ENCODE data around the gene DENND4C.

Gene DENND4C

GRCh38 chr9:19201899-19202891 is 28.3 kb upstream of the DENND4C start:
- DNase-seq (ENCODE audit: low read depth): peak; percentile 51
- H3K4me3 ChIP-seq (ENCODE audit: low read depth, low read length): no peak overlapping the region
- no peak for TF ChIP-seq CTCF (IDR thresholded peaks at IDR 0.05; ENCODE audit: control insufficient read depth, extremely low read depth, insufficient read depth)

- no peak overlapping the region for H3K4me3 ChIP-seq (ENCODE audit: low read depth, low read length)
- TF ChIP-seq CTCF (IDR thresholded peaks at IDR 0.05; ENCODE audit: control insufficient read depth, extremely low read depth, insufficient read depth): no peak
- DNase-seq (ENCODE audit: low read depth): no peak
Measured at GRCh38 chr9:19203058-19203457, 27.4 kb upstream of the DENND4C start.

GRCh38 chr9:19208653-19209052 is 21.8 kb upstream of the DENND4C start:
- DNase-seq (ENCODE audit: low read depth): no peak
- peak overlapping the region; percentile 25; the same call in 1 of the 2 replicates for H3K4me3 ChIP-seq (ENCODE audit: low read depth, low read length)
- TF ChIP-seq CTCF (IDR thresholded peaks at IDR 0.05; ENCODE audit: control insufficient read depth, extremely low read depth, insufficient read depth): no peak

- no peak for DNase-seq (ENCODE audit: low read depth)
- TF ChIP-seq CTCF (IDR thresholded peaks at IDR 0.05; ENCODE audit: control insufficient read depth, extremely low read depth, insufficient read depth): no peak
- no peak overlapping the region; the same call in 1 of the 2 replicates for H3K4me3 ChIP-seq (ENCODE audit: low read depth, low read length)
Measured at GRCh38 chr9:19209188-19209587, 21.3 kb upstream of the DENND4C start.

- no peak for DNase-seq (ENCODE audit: low read depth)
- no peak for TF ChIP-seq CTCF (IDR thresholded peaks at IDR 0.05; ENCODE audit: control insufficient read depth, extremely low read depth, insufficient read depth)
- no peak overlapping the region for H3K4me3 ChIP-seq (ENCODE audit: low read depth, low read length)
Measured at GRCh38 chr9:19213823-19214222, 16.7 kb upstream of the DENND4C start.

GRCh38 chr9:19216466-19216865 is 14.0 kb upstream of the DENND4C start:
- no peak overlapping the region for H3K4me3 ChIP-seq (ENCODE audit: low read depth, low read length)
- no peak for DNase-seq (ENCODE audit: low read depth)
- TF ChIP-seq CTCF (IDR thresholded peaks at IDR 0.05; ENCODE audit: control insufficient read depth, extremely low read depth, insufficient read depth): no peak
